BE2C (cell line): ENCODE results near the gene ZKSCAN3.

ENCODE experiments used
- DNase-seq: peaks from one replicate; pipeline ENCODE4 v3.0.0-alpha.2; 2020
- H3K27me3 ChIP-seq: fragments of 250-450 bp; sonication (Bioruptor Pico); 2 replicates; pipeline ENCODE4 v1.5.1; 2020; ENCODE audit warnings: mild to moderate bottlenecking
- H3K36me3 ChIP-seq: fragments of 250-450 bp; sonication (Bioruptor Pico); 2 replicates; pipeline ENCODE4 v1.5.1; 2020; ENCODE audit warnings: mild to moderate bottlenecking
- H3K4me1 ChIP-seq: fragments of 250-450 bp; sonication (Bioruptor Pico); 2 replicates; pipeline ENCODE4 v1.5.1; 2020
- H3K4me3 ChIP-seq: 2 replicates; pipeline ENCODE4 v1.5.1; 2011; ENCODE audit warnings: low read depth, low read length
- H3K9me3 ChIP-seq: fragments of 250-450 bp; sonication (Bioruptor Pico); 2 replicates; pipeline ENCODE4 v1.5.1; 2020
- TF ChIP-seq, protein P1 (sequence below): IDR thresholded peaks from 2 replicates; pipeline ENCODE4 v1.5.1; 2012; ENCODE audit warnings: mild to moderate bottlenecking, low read depth, low read length

The ZKSCAN3 gene

DNA sequence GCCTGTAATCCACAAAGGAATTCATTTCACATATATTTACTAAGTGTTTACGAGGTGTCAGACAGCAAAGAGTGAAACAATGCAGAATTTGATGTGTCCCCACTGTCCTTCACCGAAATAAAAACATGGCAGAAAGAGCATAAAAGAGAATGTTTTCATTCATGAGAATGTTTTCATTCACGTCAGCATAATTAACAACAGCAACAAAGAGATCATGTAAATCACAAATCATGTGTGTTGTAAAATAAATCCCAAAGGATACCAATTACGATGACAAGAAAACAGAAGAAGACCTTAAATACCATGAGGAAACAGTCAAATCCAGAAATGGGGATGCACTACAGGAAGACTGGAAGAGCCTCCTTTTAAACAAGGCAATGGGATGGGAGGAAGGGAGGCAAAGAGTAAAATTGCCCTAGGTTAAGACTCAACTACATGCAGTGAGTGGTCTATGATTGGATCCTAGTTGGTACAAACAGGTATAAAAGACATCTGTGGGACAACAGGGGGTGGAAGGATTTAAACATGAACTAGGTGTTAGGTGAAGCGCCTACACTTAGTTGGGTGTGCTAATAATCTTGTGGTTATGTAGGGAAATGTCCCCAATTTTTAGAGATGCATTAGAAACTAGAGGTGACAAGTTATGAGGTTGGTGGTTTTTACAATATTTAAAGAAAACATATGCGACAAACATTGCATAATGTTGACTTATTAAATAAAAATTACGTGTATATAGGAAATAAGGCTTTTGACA is 15.3 kb upstream of the ZKSCAN3 start:
- Histone ChIP-seq H3K9me3 (no peaks in the 10 kb centered on the region), H3K4me3 (peak overlapping the region; percentile 82), H3K36me3 (no peaks in the 10 kb centered on the region), H3K27me3 (no peaks in the 10 kb centered on the region), H3K4me1 (peaks cover 7% of the 10 kb centered on the region)
- no peak for DNase-seq
- TF ChIP-seq, protein P1, sequence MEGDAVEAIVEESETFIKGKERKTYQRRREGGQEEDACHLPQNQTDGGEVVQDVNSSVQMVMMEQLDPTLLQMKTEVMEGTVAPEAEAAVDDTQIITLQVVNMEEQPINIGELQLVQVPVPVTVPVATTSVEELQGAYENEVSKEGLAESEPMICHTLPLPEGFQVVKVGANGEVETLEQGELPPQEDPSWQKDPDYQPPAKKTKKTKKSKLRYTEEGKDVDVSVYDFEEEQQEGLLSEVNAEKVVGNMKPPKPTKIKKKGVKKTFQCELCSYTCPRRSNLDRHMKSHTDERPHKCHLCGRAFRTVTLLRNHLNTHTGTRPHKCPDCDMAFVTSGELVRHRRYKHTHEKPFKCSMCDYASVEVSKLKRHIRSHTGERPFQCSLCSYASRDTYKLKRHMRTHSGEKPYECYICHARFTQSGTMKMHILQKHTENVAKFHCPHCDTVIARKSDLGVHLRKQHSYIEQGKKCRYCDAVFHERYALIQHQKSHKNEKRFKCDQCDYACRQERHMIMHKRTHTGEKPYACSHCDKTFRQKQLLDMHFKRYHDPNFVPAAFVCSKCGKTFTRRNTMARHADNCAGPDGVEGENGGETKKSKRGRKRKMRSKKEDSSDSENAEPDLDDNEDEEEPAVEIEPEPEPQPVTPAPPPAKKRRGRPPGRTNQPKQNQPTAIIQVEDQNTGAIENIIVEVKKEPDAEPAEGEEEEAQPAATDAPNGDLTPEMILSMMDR = no peak

DNA sequence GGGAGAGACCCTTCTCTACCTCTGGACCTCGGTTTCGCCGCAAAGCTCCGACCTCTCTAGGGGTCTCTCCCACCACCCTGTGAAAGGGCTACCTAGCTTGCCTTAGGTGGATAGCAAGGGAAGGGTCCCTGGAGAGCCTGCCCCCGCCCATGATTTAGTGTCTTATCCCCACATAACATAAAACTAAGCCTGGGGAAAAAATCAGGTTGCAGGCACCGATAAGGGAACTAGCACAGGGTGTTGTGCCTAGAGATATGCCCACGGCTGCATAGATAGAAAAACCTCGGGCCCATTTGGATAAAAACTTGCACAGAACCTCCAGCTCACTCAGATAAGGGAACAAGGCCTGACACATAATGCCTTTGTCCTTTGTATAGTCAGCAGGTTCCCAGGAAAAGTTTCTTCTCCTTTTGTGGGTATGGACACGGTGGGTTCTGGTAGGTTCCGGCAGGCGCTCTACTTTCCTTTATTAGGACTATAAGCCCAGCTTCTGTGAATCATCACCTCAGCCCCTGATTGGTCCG is 14.6 kb upstream of the ZKSCAN3 start:
- TF ChIP-seq, protein P1 = no peak
- H3K4me3 ChIP-seq = peak overlapping the region; percentile 82
- H3K27me3 ChIP-seq = no peaks in the 10 kb centered on the region
- H3K9me3 ChIP-seq = no peaks in the 10 kb centered on the region
- H3K4me1 ChIP-seq = peaks cover 7% of the 10 kb centered on the region
- DNase-seq = no peak
- no peaks in the 10 kb centered on the region for H3K36me3 ChIP-seq

DNA sequence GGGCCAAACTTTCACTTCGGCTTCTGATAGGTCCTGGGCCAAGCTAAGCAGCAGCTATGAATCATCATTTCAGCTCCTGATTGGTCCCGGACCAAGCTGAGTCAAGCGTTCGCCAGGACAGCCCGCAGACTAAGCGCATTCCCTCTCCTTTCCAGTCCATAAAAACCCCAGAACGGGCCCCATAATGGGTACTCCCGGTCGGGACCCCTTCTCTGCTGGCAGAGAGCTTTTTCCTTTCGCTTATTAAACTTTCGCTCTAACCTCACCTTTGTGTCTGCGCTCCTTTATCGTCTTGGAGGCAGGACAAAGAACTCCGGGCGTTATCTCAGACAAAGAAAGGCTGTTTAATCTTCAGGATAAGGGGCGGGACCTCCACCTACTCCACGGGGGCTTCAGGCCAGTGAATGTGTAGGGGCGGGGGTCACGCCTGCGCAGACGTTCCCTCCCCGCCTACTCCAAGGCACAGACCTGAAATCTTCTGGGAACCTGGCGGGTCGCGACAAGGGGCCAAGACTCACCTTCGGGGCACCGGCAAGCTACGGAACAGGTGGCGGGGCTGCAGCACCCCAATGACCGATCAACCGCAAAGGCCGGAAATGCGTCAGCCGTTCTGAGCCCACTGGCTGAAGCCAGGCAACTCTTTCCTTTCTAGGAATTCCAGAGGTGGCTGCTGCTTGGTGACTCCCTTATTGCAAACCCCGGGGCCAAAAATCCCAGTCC is 14.0 kb upstream of the ZKSCAN3 start, which contains the start of gene ZSCAN31:
Gene ZSCAN31 (minus strand): TSS at position 585 of the 720 bp plus-strand sequence. CDS start 6,465 bp downstream, outside the sequence.
- TF ChIP-seq, protein P1 = no peak
- Histone ChIP-seq H3K27me3 (no peaks in the 10 kb centered on the region), H3K36me3 (no peaks in the 10 kb centered on the region), H3K9me3 (no peaks in the 10 kb centered on the region), H3K4me1 (peaks cover 4% of the 10 kb centered on the region; the same call in 1 of the 2 replicates), H3K4me3 (peak within 1 kb of the TSS; percentile 82)
- peak; percentile 95 for DNase-seq

DNA sequence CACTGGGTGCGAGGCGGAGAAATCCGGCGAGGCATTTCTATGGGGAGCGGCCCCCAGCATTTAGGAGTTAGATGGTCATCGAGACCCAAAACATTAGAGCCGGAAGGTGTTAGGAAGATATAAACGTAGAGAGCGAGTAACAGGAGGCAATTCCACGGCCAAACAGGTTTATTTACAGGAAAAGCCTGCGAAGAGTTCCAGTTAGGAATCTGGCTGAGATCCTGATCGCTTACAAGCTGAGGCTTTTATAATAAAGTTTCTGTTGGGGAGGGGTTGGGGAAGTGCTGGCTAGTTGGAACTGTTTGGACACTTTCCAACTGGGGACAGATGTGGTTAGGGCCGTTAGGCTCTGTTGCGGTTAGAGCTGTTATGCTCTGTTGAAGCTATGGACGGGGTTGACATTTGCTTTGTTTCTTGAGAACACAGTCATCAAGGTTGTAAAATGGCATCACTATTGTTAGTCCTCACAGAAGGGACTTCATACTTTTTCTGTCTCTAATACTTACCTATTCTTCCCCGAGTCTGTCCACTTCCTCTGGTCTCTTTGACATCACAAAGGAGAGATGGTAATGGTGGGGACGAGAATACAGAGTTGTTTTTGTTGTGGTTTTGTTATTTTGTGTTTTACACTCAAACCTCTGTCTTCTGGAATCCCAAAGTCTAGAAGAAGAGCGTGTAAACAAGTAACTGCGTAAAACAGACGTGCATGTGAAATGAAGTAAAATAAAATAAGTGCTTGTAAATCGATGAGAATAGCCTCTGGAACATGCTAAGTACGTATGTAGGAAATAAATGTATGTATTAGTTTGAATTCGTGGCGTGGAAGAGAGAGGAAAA is 13.2 kb upstream of the ZKSCAN3 start:
- Histone ChIP-seq H3K4me3 (peak overlapping the region; percentile 82), H3K4me1 (peaks cover 4% of the 10 kb centered on the region; the same call in 1 of the 2 replicates), H3K9me3 (no peaks in the 10 kb centered on the region), H3K27me3 (no peaks in the 10 kb centered on the region), H3K36me3 (no peaks in the 10 kb centered on the region)
- peak; percentile 37 for DNase-seq
- TF ChIP-seq, protein P1 = no peak

DNA sequence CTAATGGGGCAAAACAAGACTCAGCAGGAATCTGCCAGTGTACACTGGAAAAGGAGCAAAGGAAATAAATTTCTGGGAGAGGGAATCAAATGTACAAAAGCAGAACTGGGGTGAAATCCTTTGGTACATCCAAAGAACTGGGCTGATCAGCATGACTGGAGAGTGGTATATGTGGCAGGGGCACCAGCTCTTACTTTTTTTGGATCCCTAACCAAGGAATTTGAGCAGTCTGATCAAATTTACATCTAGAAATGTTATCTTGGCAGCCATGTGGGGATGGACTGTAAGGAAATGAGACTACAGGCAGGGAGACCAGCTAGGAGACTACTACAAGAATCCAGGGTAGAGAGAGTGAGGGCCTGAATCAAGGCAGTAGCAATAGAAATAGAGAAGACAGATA is 12.6 kb upstream of the ZKSCAN3 start:
- TF ChIP-seq, protein P1 = no peak
- no peak for DNase-seq
- H3K27me3 ChIP-seq = no peaks in the 10 kb centered on the region
- H3K9me3 ChIP-seq = no peaks in the 10 kb centered on the region
- peaks cover 4% of the 10 kb centered on the region; the same call in 1 of the 2 replicates for H3K4me1 ChIP-seq
- H3K4me3 ChIP-seq = no peak overlapping the region
- no peaks in the 10 kb centered on the region for H3K36me3 ChIP-seq
